MM.1S (cell line): ENCODE results near the gene ARID5A.

Experiments used
- CTCF ChIP-seq: fragments of 300-600 bp; sonication (generic); IDR thresholded peaks from 2 replicates; pipeline ENCODE4 v1.5.1; 2016; ENCODE audit warnings: antibody characterized with exemption, low read length, mixed read lengths
- EZH2 ChIP-seq: fragments of 300-600 bp; sonication (generic); optimal IDR thresholded peaks from 2 replicates; pipeline ENCODE3; 2017; ENCODE audit warnings: low read depth, mild to moderate bottlenecking, antibody characterized with exemption, low read length, mixed read lengths
- EZH2phosphoT487 ChIP-seq: fragments of 300-600 bp; sonication (generic); IDR thresholded peaks from 2 replicates; pipeline ENCODE4 v1.6.1; 2018; ENCODE audit warnings: antibody characterized with exemption, low read length

- TF ChIP-seq CTCF = no peak
- TF ChIP-seq EZH2 = no peak
- TF ChIP-seq EZH2phosphoT487 = no peak
Measured at GRCh38 chr2:96549466-96549785, 12.9 kb downstream of the ARID5A start.
